ENCODE data around the gene DBN1. TPM values are rescaled to one million over a fixed set of nuclear protein-coding genes. Genes with fewer than 3 reads are reported as not detected.

DBN1 gene
- total and polyA plus RNA-seq, 2 of the 8 experiments (the other 6 are each of a cell fraction or from before 2014, with no cell fraction given) = 168 to 333 TPM

GRCh38 chr5:177410575-177410974 lies 62.9 kb downstream of the DBN1 start:
- WGBS, 2 experiments (ENCODE audit: extremely low coverage in 1 of 2, insufficient coverage in 1 of 2, insufficient read length in 1 of 2, insufficient replicate concordance in 2 of 2, low coverage in 1 of 2, low lambda C conversion rate in 2 of 2, missing lambda C conversion rate in 1 of 2) = 91% methylated on average over 3 of the region's 3 CpGs; no CpG with 5 or more reads in 1 of the 2 experiments
- Histone ChIP-seq H3K36me3 (ENCODE audit: control insufficient read depth in 2 of 4, insufficient read depth in 4 of 4, low read length in 3 of 4) (no peaks in the 10 kb centered on the region), H4K5ac (ENCODE audit: insufficient read length, low read depth, low read length) (no peak overlapping the region), H3K4me2 (ENCODE audit: insufficient read depth in 1 of 2, low read depth in 2 of 2, low read length in 2 of 2) (no peak overlapping the region), H2BK15ac (ENCODE audit: low read length) (no peak overlapping the region), H3K27ac (ENCODE audit: low read depth, low read length) (no peak overlapping the region), H3K9me3 (ENCODE audit: insufficient read depth in 2 of 2, low read depth in 1 of 2, low read length in 1 of 2) (no peaks in the 10 kb centered on the region), H3K9ac (replicated peaks in 1 of 4; ENCODE audit: extremely low read depth in 1 of 4, low read depth in 3 of 4, low read length in 3 of 4) (no peak overlapping the region), H3K79me2 (ENCODE audit: control insufficient read depth in 1 of 2, insufficient read depth in 2 of 2, low read length in 2 of 2) (no peaks in the 10 kb centered on the region), H4K20me1 (replicated peaks in 1 of 2; ENCODE audit: control insufficient read depth in 1 of 2, insufficient read depth in 2 of 2, low read length in 2 of 2) (no peaks in the 10 kb centered on the region), H2AK5ac (ENCODE audit: low read depth, low read length) (no peak overlapping the region), H3K56ac (replicated peaks; ENCODE audit: insufficient read length, low read depth, low read length) (no peak overlapping the region), H4K8ac (ENCODE audit: extremely low read depth, insufficient read depth, low read length) (no peak overlapping the region), H4K91ac (replicated peaks; ENCODE audit: insufficient read length, low read length) (no peak overlapping the region), H3K23ac (ENCODE audit: insufficient read length) (no peak overlapping the region), H3K4me3 (ENCODE audit: extremely low read depth in 1 of 4, insufficient read depth in 2 of 4, low read depth in 3 of 4, low read length in 4 of 4) (no peak overlapping the region), H3K27me3 (replicated peaks in 1 of 4; ENCODE audit: control insufficient read depth in 3 of 4, extremely low read depth in 1 of 4, insufficient read depth in 3 of 4, low read length in 3 of 4) (peaks cover under 1 to 29% (median 6%) of the 10 kb centered on the region in 4 experiments; a peak in 6 of 7 replicates), H2BK120ac (replicated peaks; ENCODE audit: low read depth, low read length) (no peak overlapping the region), H2BK5ac (ENCODE audit: low read depth, low read length) (no peak overlapping the region), H3K4ac (replicated peaks; ENCODE audit: insufficient read length, low read depth, low read length) (no peak overlapping the region), H3K4me1 (replicated peaks in 1 of 4; ENCODE audit: control insufficient read depth in 3 of 4, insufficient read depth in 4 of 4, low read length in 3 of 4) (no peaks in the 10 kb centered on the region; a peak in 1 of 7 replicates), H3K79me1 (ENCODE audit: low read depth, low read length) (no peaks in the 10 kb centered on the region), H3K23me2 (ENCODE audit: low read depth, low read length) (no peaks in the 10 kb centered on the region), H3K18ac (ENCODE audit: extremely low read depth, low read length) (no peak overlapping the region), H2BK20ac (ENCODE audit: low read length) (no peak overlapping the region), H2BK12ac (ENCODE audit: low read depth, low read length) (no peak overlapping the region), H2AFZ (ENCODE audit: low read length) (no peak overlapping the region), H3K14ac (ENCODE audit: insufficient read length) (no peak overlapping the region)
- DNase-seq (ENCODE audit: low read depth in 1 of 2, low spot score in 2 of 2) = no peak
- ChIA-PET CTCF (ENCODE audit: partially characterized antibody) (interaction anchor here (1.3 to 2.8 kb wide), 2 partner anchors 13 to 20 kb away, joined by 3 to 11 read pairs; no protein-coding TSS in a partner anchor), POLR2A (ENCODE audit: partially characterized antibody) (interaction anchor here (2.4 kb wide), 1 partner anchor 16 kb away, joined by 6 read pairs; the partner anchor contains the start of gene GRK6)
- no peak for FAIRE-seq
- no peak for TF ChIP-seq RXRA (IDR thresholded peaks at IDR 0.05; ENCODE audit: insufficient read depth, low read depth, low read length)
- TF ChIP-seq, protein P1, sequence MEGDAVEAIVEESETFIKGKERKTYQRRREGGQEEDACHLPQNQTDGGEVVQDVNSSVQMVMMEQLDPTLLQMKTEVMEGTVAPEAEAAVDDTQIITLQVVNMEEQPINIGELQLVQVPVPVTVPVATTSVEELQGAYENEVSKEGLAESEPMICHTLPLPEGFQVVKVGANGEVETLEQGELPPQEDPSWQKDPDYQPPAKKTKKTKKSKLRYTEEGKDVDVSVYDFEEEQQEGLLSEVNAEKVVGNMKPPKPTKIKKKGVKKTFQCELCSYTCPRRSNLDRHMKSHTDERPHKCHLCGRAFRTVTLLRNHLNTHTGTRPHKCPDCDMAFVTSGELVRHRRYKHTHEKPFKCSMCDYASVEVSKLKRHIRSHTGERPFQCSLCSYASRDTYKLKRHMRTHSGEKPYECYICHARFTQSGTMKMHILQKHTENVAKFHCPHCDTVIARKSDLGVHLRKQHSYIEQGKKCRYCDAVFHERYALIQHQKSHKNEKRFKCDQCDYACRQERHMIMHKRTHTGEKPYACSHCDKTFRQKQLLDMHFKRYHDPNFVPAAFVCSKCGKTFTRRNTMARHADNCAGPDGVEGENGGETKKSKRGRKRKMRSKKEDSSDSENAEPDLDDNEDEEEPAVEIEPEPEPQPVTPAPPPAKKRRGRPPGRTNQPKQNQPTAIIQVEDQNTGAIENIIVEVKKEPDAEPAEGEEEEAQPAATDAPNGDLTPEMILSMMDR (IDR thresholded peaks at IDR 0.05; ENCODE audit: control extremely low read depth in 1 of 3, insufficient read depth in 1 of 3, low read depth in 1 of 3, low read length in 3 of 3) = no peak
- no peak for TF ChIP-seq YY1 (IDR thresholded peaks at IDR 0.05; ENCODE audit: low read depth, low read length)
- no peak for TF ChIP-seq POLR2AphosphoS5 (IDR thresholded peaks at IDR 0.05; ENCODE audit: low read depth, low read length)
- no peak for TF ChIP-seq RBBP5 (IDR thresholded peaks at IDR 0.05; ENCODE audit: borderline replicate concordance, low read depth, low read length)
- TF ChIP-seq BRCA1 (IDR thresholded peaks at IDR 0.05; ENCODE audit: low read depth, low read length) = no peak
- TF ChIP-seq SP1 (IDR thresholded peaks at IDR 0.05; ENCODE audit: low read depth, low read length) = no peak
